HG02852 (cell line): ENCODE results near the gene ARHGAP9.
"Not testable (repeated sequence)": the region's sequence is repeated elsewhere in the genome, so short reads cannot be mapped to it uniquely, and the experiment has no call there.

Experiments
- ATAC-seq: cut with Tn5 transposase; IDR thresholded peaks from one replicate; pipeline ENCODE4 v1.9.1; 2021; ENCODE audit warnings: mild to moderate bottlenecking, moderate library complexity; ENCODE audit not compliant: unreplicated experiment

The ARHGAP9 gene

GRCh38 chr12:57459750-57460467 lies 19.8 kb downstream of the ARHGAP9 start, which contains the start of gene GLI1:
GLI1 (plus strand) TSS chr12:57459785; CDS start chr12:57463692, 3,907 bp downstream.
- ATAC-seq = no peak

DNA sequence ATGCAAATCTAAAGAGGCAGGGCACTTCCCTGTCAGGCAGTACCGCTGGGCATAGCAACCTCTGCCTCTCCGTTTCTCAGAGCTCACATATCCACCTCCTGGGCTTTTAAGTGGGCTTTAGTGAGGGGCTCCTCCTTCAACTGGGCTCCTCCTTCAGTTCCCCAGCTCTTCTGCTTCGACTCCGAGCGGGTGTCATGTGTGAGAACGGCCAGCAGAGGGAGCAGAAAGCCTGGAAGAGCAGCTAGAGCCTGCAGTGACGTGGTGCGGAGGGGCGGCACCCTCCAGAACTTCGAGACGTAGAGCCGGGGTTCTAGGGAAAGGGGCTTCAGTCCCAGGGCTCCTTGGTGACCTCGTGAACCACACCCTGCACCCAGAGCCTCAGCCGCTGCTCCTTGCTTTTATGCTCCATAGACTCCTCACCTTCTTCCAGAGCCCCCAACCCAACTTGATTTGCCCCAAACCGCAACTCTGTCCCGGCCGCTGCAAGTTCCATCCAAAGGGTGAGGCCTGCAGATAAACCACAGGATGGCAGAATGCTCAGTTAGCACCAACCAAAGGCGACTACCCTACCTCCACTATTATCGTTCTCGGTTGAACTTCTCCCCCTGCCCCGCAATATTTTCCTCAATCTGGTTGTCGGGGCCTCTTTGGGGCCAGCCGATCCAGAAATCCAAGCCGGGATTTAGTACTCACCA lies 20.5 kb downstream of the ARHGAP9 start:
- ATAC-seq = peak; percentile 49

DNA sequence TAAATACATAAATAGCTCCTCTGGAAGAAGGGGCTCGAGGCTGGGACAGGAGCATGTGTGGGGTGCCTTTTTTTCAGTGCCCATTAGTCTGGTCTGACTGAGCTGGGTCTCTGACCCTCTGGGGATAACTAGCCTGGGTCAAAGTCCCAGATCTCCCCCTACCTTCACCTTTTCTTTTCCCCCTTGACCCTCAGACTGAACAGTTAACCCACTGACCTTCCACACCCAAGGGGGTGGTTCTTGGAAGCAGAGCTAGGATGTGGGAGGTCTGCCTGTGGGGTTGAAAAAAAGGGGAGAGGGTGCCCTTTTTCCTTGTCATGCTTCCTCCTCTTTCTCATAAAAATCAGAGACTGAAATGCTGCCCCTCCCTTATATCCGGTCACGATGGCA lies 21.0 kb downstream of the ARHGAP9 start:
- ATAC-seq = no peak

- ATAC-seq = no peak
These were observed 22.8 kb downstream of the ARHGAP9 start for GRCh38 chr12:57456737-57457490.

GRCh38 chr12:57456145-57456700 lies 23.4 kb downstream of the ARHGAP9 start:
- no peak for ATAC-seq

DNA sequence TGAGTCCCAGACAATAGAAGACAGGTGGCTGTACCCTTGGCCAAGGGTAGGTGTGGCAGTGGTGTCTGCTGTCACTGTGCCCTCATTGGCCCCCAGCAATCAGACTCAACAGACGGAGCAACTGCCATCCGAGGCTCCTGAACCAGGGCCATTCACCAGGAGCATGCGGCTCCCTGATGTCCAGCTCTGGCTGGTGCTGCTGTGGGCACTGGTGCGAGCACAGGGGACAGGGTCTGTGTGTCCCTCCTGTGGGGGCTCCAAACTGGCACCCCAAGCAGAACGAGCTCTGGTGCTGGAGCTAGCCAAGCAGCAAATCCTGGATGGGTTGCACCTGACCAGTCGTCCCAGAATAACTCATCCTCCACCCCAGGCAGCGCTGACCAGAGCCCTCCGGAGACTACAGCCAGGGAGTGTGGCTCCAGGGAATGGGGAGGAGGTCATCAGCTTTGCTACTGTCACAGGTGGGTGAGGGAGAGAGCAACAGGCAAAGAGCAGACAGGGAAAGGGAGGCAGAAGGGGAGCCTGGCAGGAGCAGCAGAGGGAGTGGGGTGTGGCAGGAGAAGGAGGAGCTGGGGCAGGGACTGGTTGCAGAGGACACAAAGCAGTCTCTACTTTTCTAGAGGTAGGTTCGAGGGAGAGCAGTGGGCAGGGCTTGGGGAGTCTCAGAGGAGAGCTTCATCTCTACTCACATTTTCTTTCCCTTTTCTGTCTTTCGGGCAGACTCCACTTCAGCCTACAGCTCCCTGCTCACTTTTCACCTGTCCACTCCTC lies 24.1 kb downstream of the ARHGAP9 start:
- no peak for ATAC-seq

DNA sequence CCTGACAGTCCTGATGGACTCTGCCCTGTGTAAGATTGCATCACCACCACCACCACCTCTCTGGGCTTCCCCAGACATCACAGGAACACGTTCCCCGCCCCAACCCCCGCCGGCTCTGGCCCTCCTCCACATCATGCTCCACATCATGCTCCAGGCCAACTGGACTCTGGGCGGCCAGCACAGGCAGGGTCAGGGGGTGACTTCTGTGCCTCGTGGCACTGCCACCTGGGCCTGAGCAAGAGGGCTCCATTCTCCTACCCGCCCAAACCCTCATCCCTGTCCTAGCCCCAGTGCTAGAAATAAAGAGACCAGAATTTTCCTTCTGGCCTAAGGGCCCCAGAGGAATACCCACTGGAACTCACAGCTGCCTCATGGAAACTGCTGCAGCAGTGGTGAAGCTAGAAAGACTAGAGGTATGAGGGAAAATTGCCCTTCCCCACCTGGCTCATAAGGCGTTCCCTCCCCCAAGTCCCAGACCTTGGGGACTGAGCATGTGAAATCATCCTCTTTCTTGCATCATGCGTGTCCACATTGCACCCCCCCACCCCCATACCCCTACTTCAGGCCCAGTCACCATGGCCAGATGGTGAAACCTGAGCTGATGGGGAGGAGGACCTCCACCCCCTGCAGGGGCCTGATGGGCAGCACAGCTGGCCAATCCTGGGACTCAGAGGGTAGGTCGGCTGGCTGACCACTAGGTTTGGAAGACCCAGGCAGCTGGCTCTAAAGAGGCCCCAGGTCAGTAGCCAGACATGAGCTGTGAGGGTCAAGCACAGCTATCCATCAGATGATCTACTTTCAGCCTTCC lies 24.9 kb downstream of the ARHGAP9 start, which contains the start of gene INHBE:
TSS of gene INHBE (plus strand) at position 742 of the 808 bp plus-strand sequence. CDS start 230 bp downstream, outside the sequence.
- no peak for ATAC-seq

GRCh38 chr12:57454213-57454565 lies 25.5 kb downstream of the ARHGAP9 start:
- ATAC-seq = no peak

DNA sequence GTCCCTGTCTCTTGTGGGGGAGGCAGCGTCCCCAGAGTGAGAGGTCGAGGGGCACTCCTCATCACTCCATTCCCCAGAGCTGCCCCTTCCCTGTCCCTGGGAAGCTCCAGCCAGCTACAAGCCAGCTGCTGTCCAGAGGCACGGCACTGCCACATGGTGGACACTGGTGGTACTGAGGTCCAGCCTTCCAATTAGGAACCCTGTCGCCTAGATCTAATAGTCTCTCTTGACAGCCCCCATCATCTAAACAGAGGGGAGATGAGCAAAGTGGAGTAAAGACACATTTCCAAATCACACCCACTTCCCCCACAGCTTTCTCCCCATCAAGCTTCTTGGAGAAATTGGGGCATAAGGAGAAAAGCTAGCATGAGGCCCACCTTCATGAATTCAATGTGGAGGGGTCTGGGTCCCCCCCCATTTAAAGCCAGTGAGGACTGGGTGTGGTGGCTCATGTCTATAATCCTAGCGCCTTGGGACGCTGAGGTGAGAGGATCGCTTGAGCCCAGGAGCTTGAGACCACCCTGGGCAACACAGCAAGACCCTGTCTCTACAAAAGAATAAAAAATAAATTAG lies 26.6 kb downstream of the ARHGAP9 start:
- peak; percentile 58 for ATAC-seq

GRCh38 chr12:57452181-57452936 lies 27.3 kb downstream of the ARHGAP9 start:
- no peak for ATAC-seq

GRCh38 chr12:57451233-57451778 lies 28.4 kb downstream of the ARHGAP9 start:
- no peak for ATAC-seq

DNA sequence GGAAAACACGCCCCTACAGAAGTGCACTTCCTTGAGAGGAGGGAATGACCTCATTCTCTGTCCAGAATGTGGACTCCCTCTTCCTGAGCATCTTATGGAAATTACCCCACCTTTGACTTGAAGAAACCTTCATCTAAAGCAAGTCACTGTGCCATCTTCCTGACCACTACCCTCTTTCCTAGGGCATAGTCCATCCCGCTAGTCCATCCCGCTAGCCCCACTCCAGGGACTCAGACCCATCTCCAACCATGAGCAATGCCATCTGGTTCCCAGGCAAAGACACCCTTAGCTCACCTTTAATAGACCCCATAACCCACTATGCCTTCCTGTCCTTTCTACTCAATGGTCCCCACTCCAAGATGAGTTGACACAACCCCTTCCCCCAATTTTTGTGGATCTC lies 29.6 kb downstream of the ARHGAP9 start:
- ATAC-seq = no peak

DNA sequence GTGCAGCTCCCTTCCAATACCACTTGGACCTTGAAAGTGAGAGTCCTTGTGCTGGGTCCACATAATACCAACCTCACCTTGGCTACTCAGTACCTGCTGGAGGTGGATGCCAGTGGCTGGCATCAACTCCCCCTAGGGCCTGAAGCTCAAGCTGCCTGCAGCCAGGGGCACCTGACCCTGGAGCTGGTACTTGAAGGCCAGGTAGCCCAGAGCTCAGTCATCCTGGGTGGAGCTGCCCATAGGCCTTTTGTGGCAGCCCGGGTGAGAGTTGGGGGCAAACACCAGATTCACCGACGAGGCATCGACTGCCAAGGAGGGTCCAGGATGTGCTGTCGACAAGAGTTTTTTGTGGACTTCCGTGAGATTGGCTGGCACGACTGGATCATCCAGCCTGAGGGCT lies 30.3 kb downstream of the ARHGAP9 start:
- ATAC-seq = no peak

GRCh38 chr12:57448669-57449068 lies 31.0 kb downstream of the ARHGAP9 start:
- no peak for ATAC-seq

- no peak for ATAC-seq
These were observed 33.2 kb downstream of the ARHGAP9 start for GRCh38 chr12:57446292-57446960.

GRCh38 chr12:57444744-57445143 lies 34.9 kb downstream of the ARHGAP9 start:
- no peak for ATAC-seq

- ATAC-seq = not testable (repeated sequence)
These were observed 35.3 kb downstream of the ARHGAP9 start for GRCh38 chr12:57444337-57444736.
